ENCODE results near the gene KCNQ1OT1. TPM values are rescaled to one million over a fixed set of nuclear protein-coding genes. Genes with fewer than 3 reads are reported as not detected.

The KCNQ1OT1 gene
- total RNA-seq, 1 experiment from 2014 or later = 1.3 TPM

DNA sequence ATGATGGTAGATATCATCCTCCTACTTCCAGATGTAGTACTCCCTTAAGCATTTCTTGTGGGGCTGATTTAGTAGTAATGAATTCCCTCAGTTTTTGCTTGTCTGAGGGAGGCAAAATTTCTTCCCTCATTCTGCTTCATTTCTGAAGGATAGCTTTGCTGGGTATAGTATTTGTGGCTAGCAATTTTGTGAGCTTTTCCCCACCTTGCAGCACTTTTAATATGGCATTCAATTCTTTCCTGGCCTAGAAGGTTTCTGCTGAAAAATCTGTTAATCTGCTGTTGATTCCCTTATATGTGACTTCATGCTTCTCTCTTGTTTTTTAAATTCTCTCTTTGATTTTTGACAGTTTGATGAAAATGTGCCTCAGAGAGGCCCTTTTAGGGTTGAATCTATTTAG lies 50.4 kb downstream of the KCNQ1OT1 start:
- intact Hi-C loops (cut with micrococcal nuclease; ENCODE audit: unreplicated experiment) = no loop called here
- H3K4me1 Mint-ChIP-seq (ENCODE audit: low read depth, unreplicated experiment) = no peaks in the 10 kb centered on the region
- TF ChIP-seq, protein P1, sequence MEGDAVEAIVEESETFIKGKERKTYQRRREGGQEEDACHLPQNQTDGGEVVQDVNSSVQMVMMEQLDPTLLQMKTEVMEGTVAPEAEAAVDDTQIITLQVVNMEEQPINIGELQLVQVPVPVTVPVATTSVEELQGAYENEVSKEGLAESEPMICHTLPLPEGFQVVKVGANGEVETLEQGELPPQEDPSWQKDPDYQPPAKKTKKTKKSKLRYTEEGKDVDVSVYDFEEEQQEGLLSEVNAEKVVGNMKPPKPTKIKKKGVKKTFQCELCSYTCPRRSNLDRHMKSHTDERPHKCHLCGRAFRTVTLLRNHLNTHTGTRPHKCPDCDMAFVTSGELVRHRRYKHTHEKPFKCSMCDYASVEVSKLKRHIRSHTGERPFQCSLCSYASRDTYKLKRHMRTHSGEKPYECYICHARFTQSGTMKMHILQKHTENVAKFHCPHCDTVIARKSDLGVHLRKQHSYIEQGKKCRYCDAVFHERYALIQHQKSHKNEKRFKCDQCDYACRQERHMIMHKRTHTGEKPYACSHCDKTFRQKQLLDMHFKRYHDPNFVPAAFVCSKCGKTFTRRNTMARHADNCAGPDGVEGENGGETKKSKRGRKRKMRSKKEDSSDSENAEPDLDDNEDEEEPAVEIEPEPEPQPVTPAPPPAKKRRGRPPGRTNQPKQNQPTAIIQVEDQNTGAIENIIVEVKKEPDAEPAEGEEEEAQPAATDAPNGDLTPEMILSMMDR (IDR thresholded peaks at IDR 0.05; ENCODE audit: unreplicated experiment) = no peak

GRCh38 chr11:2647953-2648352 lies 51.8 kb downstream of the KCNQ1OT1 start:
- no TSS peak for BruUV-seq (replicated peaks)
- intact Hi-C loops (cut with micrococcal nuclease; ENCODE audit: unreplicated experiment) = no loop called here
- DNase-seq = no peak
- H3K9me3 Mint-ChIP-seq (ENCODE audit: low read depth, unreplicated experiment) = peaks cover 16% of the 10 kb centered on the region
- peaks cover 40% of the 10 kb centered on the region for H3K27me3 Mint-ChIP-seq (ENCODE audit: unreplicated experiment)
- no peak overlapping the region for H3K27ac Mint-ChIP-seq (ENCODE audit: unreplicated experiment)
- no peaks in the 10 kb centered on the region for H3K4me1 Mint-ChIP-seq (ENCODE audit: low read depth, unreplicated experiment)
- H3K4me3 Mint-ChIP-seq (ENCODE audit: low read depth, unreplicated experiment) = no peak overlapping the region
- no peaks in the 10 kb centered on the region for H3K36me3 Mint-ChIP-seq (ENCODE audit: insufficient read depth, unreplicated experiment)
- CTCF ChIA-PET = interaction anchor here (0.7 kb wide), 1 partner anchor 481 kb away, joined by 4 read pairs; no protein-coding TSS in a partner anchor
- TF ChIP-seq, protein P1 (IDR thresholded peaks at IDR 0.05; ENCODE audit: unreplicated experiment) = no peak

More for the DNA sequence above, 50.4 kb downstream of the KCNQ1OT1 start:
- H3K9me3 Mint-ChIP-seq (ENCODE audit: low read depth, unreplicated experiment) = peaks cover 14% of the 10 kb centered on the region
- H3K27me3 Mint-ChIP-seq (ENCODE audit: unreplicated experiment) = peaks cover 25% of the 10 kb centered on the region
- no peak overlapping the region for H3K4me3 Mint-ChIP-seq (ENCODE audit: low read depth, unreplicated experiment)
- BruUV-seq (replicated peaks) = no TSS peak
- H3K36me3 Mint-ChIP-seq (ENCODE audit: insufficient read depth, unreplicated experiment) = no peaks in the 10 kb centered on the region
- DNase-seq = no peak
- H3K27ac Mint-ChIP-seq (ENCODE audit: unreplicated experiment) = no peak overlapping the region
- CTCF ChIA-PET = no interaction called here

DNA sequence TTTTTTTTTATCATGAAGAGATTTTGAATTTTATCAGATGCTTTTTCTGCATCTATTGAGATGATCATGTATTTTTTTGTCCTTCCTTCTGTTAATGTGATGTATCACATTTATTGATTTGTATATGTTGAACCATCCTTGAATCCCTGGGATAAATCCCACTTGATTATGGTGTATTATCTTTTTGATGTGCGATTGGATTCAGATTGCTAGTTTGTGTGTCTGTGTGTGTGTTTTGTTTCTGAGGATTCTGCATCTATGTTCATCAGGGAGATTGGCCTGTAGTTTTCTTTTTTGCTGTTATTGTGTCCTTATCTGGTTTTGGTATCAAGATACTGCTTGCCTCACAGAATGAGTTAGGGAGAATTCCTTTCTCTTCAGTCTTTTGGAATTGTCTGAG lies 52.6 kb downstream of the KCNQ1OT1 start:
- Mint-ChIP-seq H3K36me3 (ENCODE audit: insufficient read depth, unreplicated experiment) (no peaks in the 10 kb centered on the region), H3K4me1 (ENCODE audit: low read depth, unreplicated experiment) (no peaks in the 10 kb centered on the region), H3K27me3 (ENCODE audit: unreplicated experiment) (peaks cover 40% of the 10 kb centered on the region), H3K4me3 (ENCODE audit: low read depth, unreplicated experiment) (no peak overlapping the region), H3K9me3 (ENCODE audit: low read depth, unreplicated experiment) (peaks cover 18% of the 10 kb centered on the region), H3K27ac (ENCODE audit: unreplicated experiment) (no peak overlapping the region)
- TF ChIP-seq, protein P1 (IDR thresholded peaks at IDR 0.05; ENCODE audit: unreplicated experiment) = no peak
- intact Hi-C loops (cut with micrococcal nuclease; ENCODE audit: unreplicated experiment) = no loop called here
- no TSS peak for BruUV-seq (replicated peaks)
- DNase-seq = no peak
- CTCF ChIA-PET = interaction anchor here (0.7 kb wide), 1 partner anchor 482 kb away, joined by 4 read pairs; no protein-coding TSS in a partner anchor

GRCh38 chr11:2645779-2646118 lies 54.0 kb downstream of the KCNQ1OT1 start:
- Mint-ChIP-seq H3K27me3 (ENCODE audit: unreplicated experiment) (peaks cover 45% of the 10 kb centered on the region), H3K36me3 (ENCODE audit: insufficient read depth, unreplicated experiment) (no peaks in the 10 kb centered on the region), H3K4me1 (ENCODE audit: low read depth, unreplicated experiment) (no peaks in the 10 kb centered on the region), H3K27ac (ENCODE audit: unreplicated experiment) (no peak overlapping the region), H3K4me3 (ENCODE audit: low read depth, unreplicated experiment) (no peak overlapping the region), H3K9me3 (ENCODE audit: low read depth, unreplicated experiment) (peaks cover 22% of the 10 kb centered on the region)
- DNase-seq = no peak
- BruUV-seq (replicated peaks) = no TSS peak
- intact Hi-C loops (cut with micrococcal nuclease; ENCODE audit: unreplicated experiment) = no loop called here
- CTCF ChIA-PET = no interaction called here
- TF ChIP-seq, protein P1 (IDR thresholded peaks at IDR 0.05; ENCODE audit: unreplicated experiment) = no peak

All from Calu3 (cell line).